8988T (cell line): Measurements from ENCODE around the gene EDIL3.
"Not testable (repeated sequence)": the region's sequence is repeated elsewhere in the genome, so short reads cannot be mapped to it uniquely, and the experiment has no call there.

Source experiments
- DNase-seq: peaks from one replicate; pipeline ENCODE4 v3.0.0; 2011

The EDIL3 gene

DNA sequence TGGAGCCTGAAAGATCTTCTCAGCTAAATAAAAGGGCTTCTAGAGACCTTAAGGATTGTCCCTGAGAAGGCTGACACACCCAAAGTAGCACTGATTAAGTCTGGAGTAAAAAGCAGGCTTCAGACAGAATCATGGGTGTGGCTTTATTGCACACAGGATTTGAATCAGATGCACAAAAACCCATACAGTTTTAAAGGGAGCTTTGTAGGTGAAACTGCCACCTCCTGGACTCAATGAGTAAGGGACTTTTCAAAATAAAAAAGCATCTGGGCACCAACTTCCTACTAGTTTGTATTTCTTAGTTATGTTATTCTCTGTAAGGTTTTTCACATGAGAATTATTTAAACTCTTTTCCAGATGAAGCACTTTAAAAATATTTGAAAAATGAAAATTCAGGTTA is 129.4 kb downstream of the EDIL3 start:
- no peak for DNase-seq

DNA sequence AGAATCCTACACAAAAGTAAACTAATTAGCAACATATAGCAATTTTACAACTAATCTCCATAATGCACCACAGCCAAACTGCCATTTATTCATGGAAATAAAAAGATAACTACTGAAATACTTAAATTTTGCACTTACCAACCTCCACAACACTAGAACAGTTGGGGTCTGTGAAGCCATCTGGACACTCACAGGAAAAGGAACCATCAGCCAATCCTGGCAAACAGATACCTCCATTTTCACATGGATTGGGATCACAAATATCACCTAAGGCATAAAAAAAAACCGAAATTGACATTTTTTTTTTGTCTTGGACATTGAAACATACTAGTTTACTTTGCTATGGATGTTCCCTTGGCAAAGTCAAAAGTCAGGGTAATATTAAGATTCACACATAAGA is 130.7 kb downstream of the EDIL3 start:
- no peak for DNase-seq

DNA sequence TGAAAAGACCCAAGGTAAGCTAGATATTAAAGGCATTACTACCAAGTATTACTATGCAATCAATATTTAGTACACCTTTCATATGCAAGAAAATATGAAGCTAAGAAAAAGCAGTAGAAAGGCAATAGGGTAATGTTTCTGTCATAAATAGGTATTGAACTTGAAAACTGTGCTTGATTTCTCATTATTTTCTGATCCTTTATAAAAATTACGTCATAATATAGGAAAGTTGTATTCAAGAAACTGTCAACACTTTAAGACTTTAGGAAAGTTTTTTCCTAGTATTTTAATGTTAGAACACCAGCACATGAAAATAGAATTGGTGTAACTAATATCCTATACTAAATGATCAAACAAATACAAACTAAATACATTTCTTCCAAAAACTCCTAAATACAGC is 133.2 kb downstream of the EDIL3 start:
- DNase-seq: no peak

DNA sequence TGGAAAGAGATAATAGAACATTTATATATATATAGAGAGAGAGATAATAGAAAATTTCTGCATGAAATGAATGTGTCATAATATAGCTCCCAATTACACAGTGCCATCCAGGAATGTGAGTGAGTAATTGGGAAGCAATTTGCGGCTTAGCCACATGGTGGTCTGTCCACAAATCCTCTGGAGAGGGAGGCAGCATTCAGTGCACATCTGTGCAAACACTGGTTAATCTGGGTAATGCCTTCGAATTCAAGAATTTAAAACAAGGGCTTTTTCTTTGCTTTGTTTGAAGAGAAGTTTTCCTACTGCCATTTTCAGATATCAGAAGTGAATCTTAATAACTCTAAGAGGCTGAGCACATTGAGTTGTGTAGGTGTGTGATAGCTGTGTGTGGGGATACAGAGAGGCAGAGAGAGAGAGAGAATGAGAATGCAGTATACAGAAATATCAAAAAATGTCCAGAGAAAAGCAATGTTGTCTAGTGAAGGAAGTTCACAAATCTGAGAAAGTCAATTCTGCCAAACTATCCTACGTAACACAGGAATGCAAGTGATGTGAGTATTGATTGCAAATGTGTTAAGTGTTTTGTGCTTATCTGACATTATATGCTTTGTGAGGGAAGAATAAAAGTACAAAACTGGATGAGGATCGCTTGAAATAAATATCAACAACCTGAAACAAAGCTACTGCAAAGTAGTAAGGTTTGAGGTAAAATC is 134.6 kb downstream of the EDIL3 start:
- no peak for DNase-seq

- DNase-seq: no peak
Observed at GRCh38 chr5:84248013-84248412, 136.7 kb downstream of the EDIL3 start.

- no peak for DNase-seq
Observed at GRCh38 chr5:84242286-84242685, 142.4 kb downstream of the EDIL3 start.

DNA sequence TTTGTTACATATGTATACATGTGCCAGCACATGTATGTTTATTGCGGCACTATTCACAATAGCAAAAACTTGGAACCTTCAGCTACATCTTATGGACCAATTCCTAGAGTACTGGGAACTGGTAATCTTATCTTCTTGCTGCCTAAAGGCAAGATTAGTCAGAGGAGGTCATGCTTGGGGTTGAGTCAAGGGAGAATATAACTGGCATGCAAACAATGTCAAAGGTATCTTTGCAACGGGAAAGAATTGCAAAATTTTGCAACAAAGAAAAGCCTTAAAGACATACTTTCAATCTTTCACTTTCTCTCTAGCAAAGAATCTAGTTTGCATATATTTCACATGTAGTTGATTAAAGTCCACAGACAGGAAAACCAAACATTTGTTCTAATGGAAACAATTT is 145.2 kb downstream of the EDIL3 start:
- no peak for DNase-seq

- DNase-seq: no peak
Observed at GRCh38 chr5:84237126-84237525, 147.6 kb downstream of the EDIL3 start.

GRCh38 chr5:84231433-84231832 is 153.2 kb downstream of the EDIL3 start:
- no peak for DNase-seq

GRCh38 chr5:84229045-84229444 is 155.6 kb downstream of the EDIL3 start:
- no peak for DNase-seq

DNA sequence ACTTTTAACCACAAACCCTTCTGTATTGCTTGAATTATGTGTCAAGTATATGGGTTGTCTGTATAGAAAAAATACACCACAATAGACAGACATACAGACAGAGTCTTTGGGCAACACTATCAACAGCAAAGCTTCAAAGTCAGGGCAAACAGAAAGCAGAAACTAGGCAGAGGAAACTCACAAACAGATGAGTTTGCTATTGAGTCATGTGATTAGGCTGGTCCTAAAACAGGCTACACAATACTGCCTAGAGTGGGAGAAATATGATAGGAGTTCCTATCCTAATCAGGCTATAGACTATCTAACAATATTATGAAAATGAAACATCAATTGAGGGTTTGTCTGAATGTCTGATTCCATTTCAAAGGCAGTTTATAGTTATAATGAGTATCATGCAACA is 156.4 kb downstream of the EDIL3 start:
- no peak for DNase-seq

- no peak for DNase-seq
Observed at GRCh38 chr5:84227236-84227635, 157.4 kb downstream of the EDIL3 start.

DNA sequence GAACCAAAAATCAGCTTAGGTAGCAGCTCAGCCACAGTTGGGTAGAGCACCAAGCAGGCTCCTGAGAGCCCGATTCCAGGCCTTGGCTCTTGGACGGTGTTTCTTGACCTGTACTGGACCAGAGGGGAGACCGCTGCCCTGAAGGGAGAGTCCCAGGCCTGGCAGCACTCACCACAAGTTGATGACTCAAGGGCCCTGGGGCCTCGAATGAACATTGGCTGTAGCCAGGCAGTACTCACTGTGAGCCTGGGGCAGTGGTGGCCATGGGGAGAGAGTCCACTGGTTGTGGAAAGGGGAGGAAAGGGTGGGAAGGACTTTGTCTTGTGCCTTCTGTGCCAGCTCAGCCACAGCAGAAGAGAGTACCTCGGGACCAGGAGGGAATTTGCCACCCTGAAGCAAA is 166.1 kb downstream of the EDIL3 start:
- DNase-seq: no peak

GRCh38 chr5:84215521-84215920 is 169.2 kb downstream of the EDIL3 start:
- no peak for DNase-seq

DNA sequence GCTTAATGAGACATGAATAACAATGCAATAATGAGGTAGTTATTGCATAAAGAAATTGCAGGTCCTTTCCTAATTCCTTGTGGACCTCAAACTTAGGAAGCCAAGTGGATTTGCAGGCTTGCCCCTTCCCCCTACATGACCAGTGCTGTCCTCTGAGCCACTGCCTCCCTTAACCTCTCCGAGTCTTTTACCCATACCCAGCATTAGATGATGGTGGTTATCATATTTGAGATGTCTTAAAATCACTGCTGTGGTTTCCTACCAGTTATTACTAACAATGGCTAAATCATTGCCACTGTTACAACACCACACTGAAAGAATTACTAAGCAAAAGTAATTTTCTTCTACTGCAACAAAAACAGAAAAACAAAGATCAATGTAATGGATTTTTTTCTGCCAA is 170.8 kb downstream of the EDIL3 start:
- DNase-seq: no peak

- DNase-seq: no peak
Observed at GRCh38 chr5:84213212-84213611, 171.5 kb downstream of the EDIL3 start.

- no peak for DNase-seq
Observed at GRCh38 chr5:84204772-84205171, 179.9 kb downstream of the EDIL3 start.

DNA sequence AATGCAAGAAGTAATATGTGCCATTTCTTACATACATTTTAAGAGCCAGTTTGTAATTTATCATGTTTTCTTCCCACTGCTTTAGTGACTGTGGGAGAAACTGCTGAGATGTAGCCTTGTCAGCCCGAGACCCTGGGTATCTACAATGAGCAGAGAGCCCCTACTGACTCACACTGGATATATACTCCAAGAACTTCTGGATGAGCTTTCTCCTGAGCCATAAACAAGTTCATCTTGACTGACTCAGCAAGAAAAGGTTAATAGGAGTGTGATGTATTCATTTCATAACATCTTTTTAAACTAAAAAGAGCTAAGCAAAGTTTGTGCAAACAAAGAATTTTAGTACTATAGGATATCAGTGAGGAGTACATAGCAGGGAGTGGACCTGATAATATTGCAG is 182.5 kb downstream of the EDIL3 start:
- no peak for DNase-seq

- no peak for DNase-seq
Observed at GRCh38 chr5:84197538-84197937, 187.1 kb downstream of the EDIL3 start.

GRCh38 chr5:84191281-84191680 is 193.4 kb downstream of the EDIL3 start:
- no peak for DNase-seq

GRCh38 chr5:84184857-84185256 is 199.8 kb downstream of the EDIL3 start:
- DNase-seq: no peak

DNA sequence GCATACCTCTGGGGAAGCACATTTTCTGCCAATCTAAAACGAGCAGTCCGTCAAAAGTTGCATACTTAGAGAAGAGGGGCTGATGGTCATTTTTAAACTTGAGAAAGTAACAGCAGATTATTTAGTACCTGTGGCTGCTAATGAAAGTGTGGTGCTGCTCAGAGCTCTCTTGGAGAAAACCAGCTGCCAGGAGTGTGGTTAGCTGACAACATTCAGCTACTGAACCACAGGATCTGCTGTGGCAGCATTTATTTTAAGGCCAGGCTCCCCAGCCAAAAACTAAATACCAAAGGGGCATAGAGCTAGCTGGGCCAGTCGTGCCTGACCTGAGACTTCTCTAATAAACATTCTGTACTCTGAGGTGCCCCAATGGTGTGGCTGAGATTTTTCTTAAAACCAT is 203.6 kb downstream of the EDIL3 start:
- no peak for DNase-seq

GRCh38 chr5:84168841-84169240 is 215.8 kb downstream of the EDIL3 start:
- DNase-seq: no peak

- DNase-seq: no peak
Observed at GRCh38 chr5:84163671-84164070, 221.0 kb downstream of the EDIL3 start.

- no peak for DNase-seq
Observed at GRCh38 chr5:84162695-84163094, 222.0 kb downstream of the EDIL3 start.

DNA sequence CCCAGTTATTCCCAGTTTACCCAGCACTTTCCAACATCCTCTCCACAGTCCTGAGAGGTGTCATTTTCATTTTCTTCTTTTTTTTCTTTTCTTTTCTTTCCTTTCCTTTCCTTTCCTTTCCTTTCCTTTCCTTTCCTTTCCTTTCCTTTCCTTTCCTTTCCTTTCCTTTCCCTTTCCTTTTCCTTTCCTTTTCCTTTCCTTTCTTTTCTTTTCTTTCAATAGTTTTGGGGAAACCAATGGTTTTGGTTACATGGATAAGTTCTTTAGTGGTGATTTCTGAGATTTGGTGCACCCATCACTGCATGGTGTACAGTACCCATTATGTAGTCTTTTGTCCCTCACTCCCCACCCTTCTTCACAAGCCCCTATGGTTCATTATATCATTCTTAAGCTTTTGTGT is 224.0 kb downstream of the EDIL3 start:
- not testable (repeated sequence) for DNase-seq
